C4-2B (cell line): ENCODE data around the gene PCDHB1.

Experiments
- ZFX ChIP-seq: fragments of 450-650 bp; IDR thresholded peaks from 2 replicates; pipeline ENCODE4 v1.6.1; 2017
- TF ChIP-seq, protein P1 (sequence below): fragments of 450-650 bp; conservative IDR thresholded peaks from 2 replicates; pipeline ENCODE4 v1.5.1; 2017; ENCODE audit warnings: mild to moderate bottlenecking

DNA sequence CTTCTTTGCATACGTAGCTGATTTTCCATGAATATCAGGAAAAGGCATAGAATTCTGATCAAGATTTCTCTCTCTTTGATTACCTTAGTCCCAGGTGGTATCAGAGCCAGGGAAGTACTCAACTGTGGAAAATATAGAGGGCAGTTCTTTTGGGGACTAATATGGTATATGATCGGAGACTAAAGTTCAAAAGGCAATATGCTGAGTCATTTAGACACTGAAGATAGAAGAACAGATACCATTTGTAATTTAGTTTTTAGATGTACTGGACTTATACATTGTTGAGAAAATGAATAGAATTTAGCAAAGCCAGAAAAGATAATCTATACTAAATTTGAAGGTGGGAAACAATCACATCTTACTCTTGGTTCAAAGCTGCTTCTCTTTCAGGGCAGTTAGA is 54.2 kb downstream of the PCDHB1 start:
- TF ChIP-seq, protein P1, sequence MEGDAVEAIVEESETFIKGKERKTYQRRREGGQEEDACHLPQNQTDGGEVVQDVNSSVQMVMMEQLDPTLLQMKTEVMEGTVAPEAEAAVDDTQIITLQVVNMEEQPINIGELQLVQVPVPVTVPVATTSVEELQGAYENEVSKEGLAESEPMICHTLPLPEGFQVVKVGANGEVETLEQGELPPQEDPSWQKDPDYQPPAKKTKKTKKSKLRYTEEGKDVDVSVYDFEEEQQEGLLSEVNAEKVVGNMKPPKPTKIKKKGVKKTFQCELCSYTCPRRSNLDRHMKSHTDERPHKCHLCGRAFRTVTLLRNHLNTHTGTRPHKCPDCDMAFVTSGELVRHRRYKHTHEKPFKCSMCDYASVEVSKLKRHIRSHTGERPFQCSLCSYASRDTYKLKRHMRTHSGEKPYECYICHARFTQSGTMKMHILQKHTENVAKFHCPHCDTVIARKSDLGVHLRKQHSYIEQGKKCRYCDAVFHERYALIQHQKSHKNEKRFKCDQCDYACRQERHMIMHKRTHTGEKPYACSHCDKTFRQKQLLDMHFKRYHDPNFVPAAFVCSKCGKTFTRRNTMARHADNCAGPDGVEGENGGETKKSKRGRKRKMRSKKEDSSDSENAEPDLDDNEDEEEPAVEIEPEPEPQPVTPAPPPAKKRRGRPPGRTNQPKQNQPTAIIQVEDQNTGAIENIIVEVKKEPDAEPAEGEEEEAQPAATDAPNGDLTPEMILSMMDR = no peak
- TF ChIP-seq ZFX = no peak
